NCI-H1105 (cell line): ENCODE measurements around the gene RAP1GAP.

Source experiments
- DNase-seq: peaks from one replicate; lab custom pipeline; 2025; lab: John Stamatoyannopoulos, UW

Gene RAP1GAP

GRCh38 chr1:21669258-21670058 lies at the start of gene RAP1GAP:
TSS of gene RAP1GAP (minus strand) at chr1:21669357. CDS start at chr1:21620032, 49,325 bp downstream.
- peak; percentile 20 for DNase-seq

GRCh38 chr1:21716169-21716568 lies 47.0 kb upstream of the RAP1GAP start:
- DNase-seq, result no peak

- DNase-seq, result no peak
Measured at GRCh38 chr1:21707891-21708290, 38.7 kb upstream of the RAP1GAP start.

GRCh38 chr1:21707086-21707840 lies 38.1 kb upstream of the RAP1GAP start:
- no peak for DNase-seq

GRCh38 chr1:21706151-21706835 lies 37.1 kb upstream of the RAP1GAP start:
- DNase-seq, result no peak

- no peak for DNase-seq
Measured at GRCh38 chr1:21705303-21705980, 36.3 kb upstream of the RAP1GAP start.

- DNase-seq, result no peak
Measured at GRCh38 chr1:21704145-21704544, 35.0 kb upstream of the RAP1GAP start.

GRCh38 chr1:21703318-21703963 lies 34.3 kb upstream of the RAP1GAP start:
- peak; percentile 26 for DNase-seq

GRCh38 chr1:21702780-21703179 lies 33.6 kb upstream of the RAP1GAP start:
- no peak for DNase-seq

GRCh38 chr1:21701401-21701800 lies 32.2 kb upstream of the RAP1GAP start:
- no peak for DNase-seq

GRCh38 chr1:21700094-21700493 lies 30.9 kb upstream of the RAP1GAP start:
- no peak for DNase-seq

GRCh38 chr1:21696931-21697330 lies 27.8 kb upstream of the RAP1GAP start:
- DNase-seq, result no peak

- no peak for DNase-seq
Measured at GRCh38 chr1:21693732-21694131, 24.6 kb upstream of the RAP1GAP start.

GRCh38 chr1:21691739-21692138 lies 22.6 kb upstream of the RAP1GAP start:
- no peak for DNase-seq

- no peak for DNase-seq
Measured at GRCh38 chr1:21689661-21690372, 20.7 kb upstream of the RAP1GAP start.

- DNase-seq, result no peak
Measured at GRCh38 chr1:21687081-21687529, 17.9 kb upstream of the RAP1GAP start.

GRCh38 chr1:21685946-21686678 lies 17.0 kb upstream of the RAP1GAP start:
- no peak for DNase-seq

GRCh38 chr1:21681426-21681825 lies 12.3 kb upstream of the RAP1GAP start:
- DNase-seq, result no peak

GRCh38 chr1:21680918-21681317 lies 11.8 kb upstream of the RAP1GAP start:
- DNase-seq, result no peak

- DNase-seq, result no peak
Measured at GRCh38 chr1:21680381-21680780, 11.2 kb upstream of the RAP1GAP start.
